ENCODE results near the gene UNK.

DNA sequence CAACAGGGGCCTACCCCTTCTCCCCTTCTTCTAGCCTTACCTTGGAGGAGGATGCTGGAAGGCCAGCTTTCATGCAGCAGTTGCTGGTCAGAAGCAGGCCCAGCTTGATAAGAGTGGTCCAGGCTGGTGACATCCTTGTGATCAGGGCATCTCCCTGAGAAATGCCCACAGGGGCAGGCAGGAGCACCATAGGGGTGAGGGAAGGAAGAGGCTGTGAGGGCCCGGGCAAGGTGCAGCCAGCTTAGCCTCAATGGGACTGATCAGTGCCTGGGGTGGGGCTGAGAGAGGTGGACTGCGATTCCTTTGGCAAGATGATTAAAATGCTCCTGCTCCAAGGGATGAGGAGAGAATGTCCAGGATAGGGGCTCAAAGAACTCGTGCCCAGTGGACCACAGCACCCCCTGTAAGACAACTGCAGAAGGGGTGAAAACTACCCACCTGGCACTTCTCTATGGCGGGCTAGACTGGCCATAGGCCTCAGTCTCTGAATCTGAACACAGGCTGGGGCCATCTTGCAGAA is 10.1 kb upstream of the UNK start:
- TF ChIP-seq, protein P1, sequence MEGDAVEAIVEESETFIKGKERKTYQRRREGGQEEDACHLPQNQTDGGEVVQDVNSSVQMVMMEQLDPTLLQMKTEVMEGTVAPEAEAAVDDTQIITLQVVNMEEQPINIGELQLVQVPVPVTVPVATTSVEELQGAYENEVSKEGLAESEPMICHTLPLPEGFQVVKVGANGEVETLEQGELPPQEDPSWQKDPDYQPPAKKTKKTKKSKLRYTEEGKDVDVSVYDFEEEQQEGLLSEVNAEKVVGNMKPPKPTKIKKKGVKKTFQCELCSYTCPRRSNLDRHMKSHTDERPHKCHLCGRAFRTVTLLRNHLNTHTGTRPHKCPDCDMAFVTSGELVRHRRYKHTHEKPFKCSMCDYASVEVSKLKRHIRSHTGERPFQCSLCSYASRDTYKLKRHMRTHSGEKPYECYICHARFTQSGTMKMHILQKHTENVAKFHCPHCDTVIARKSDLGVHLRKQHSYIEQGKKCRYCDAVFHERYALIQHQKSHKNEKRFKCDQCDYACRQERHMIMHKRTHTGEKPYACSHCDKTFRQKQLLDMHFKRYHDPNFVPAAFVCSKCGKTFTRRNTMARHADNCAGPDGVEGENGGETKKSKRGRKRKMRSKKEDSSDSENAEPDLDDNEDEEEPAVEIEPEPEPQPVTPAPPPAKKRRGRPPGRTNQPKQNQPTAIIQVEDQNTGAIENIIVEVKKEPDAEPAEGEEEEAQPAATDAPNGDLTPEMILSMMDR (IDR thresholded peaks at IDR 0.05), result no peak
- no peak for TF ChIP-seq POLR2A (IDR thresholded peaks at IDR 0.05)
